ENCODE measurements around the gene SMURF2.

The SMURF2 gene

DNA sequence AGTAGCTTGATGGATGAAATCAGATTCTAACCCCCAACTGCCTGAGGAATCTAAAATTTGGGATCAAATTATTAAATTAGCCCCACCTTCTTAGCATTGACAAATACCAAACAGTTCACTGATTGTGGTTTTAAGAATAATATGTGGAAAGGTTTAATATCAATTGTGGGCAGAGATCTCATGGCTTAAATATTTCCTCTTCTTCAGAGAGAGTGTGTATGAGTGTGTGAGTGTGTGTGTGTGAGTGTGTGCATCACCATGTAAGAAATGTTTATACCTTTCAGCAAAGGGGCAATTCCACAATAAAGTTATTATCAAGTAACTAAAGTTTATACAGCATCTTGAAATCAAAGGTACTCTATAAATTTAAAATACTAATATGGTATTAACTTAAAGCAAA lies 3.2 kb downstream of the SMURF2 start:
- DNase-seq (ENCODE audit: low spot score) (no peak), ATAC-seq (ENCODE audit: low read depth) (no peak; the same call in 2 of the 3 replicates)
- Histone ChIP-seq H3K27ac (ENCODE audit: poor library complexity, severe bottlenecking) (peak overlapping the region; percentile 92), H3K9me3 (ENCODE audit: severe bottlenecking) (peaks cover 4% of the 10 kb centered on the region), H3K27me3 (ENCODE audit: insufficient read depth, poor library complexity, severe bottlenecking) (no peaks in the 10 kb centered on the region), H3K4me1 (ENCODE audit: insufficient read depth, poor library complexity, severe bottlenecking) (peaks cover 29% of the 10 kb centered on the region), H3K4me3 (ENCODE audit: severe bottlenecking) (peak overlapping the region; percentile 5), H3K36me3 (ENCODE audit: low read depth) (peaks cover 16% of the 10 kb centered on the region)
- TF ChIP-seq, protein P1, sequence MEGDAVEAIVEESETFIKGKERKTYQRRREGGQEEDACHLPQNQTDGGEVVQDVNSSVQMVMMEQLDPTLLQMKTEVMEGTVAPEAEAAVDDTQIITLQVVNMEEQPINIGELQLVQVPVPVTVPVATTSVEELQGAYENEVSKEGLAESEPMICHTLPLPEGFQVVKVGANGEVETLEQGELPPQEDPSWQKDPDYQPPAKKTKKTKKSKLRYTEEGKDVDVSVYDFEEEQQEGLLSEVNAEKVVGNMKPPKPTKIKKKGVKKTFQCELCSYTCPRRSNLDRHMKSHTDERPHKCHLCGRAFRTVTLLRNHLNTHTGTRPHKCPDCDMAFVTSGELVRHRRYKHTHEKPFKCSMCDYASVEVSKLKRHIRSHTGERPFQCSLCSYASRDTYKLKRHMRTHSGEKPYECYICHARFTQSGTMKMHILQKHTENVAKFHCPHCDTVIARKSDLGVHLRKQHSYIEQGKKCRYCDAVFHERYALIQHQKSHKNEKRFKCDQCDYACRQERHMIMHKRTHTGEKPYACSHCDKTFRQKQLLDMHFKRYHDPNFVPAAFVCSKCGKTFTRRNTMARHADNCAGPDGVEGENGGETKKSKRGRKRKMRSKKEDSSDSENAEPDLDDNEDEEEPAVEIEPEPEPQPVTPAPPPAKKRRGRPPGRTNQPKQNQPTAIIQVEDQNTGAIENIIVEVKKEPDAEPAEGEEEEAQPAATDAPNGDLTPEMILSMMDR (IDR thresholded peaks at IDR 0.05; ENCODE audit: poor library complexity, severe bottlenecking), result no peak

DNA sequence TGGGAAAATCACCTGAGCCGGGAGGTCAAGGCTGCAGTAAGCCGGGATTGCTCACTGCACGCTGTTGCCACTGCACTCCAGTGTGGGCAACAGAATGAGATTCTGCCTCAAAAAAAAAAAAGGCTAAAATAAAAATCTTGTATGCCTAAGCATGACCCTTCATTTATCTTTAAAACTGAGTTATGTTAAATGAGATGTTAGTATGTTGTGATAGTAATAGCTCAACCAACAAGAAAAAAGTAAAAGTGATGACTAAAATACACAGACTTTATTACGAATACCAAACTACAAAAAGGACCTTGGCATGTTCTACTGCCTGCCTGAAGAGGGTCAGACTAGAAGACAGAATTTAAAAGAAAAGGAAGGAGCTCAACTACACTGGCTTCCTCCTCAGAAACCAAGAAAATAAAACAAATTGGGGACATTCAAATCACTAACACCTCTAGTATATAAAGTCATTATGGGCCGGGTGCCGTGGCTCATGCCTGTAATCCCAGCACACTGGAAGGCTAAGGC lies 4.4 kb downstream of the SMURF2 start:
- ATAC-seq (ENCODE audit: low read depth) (no peak), DNase-seq (ENCODE audit: low spot score) (no peak)
- Histone ChIP-seq H3K27ac (ENCODE audit: poor library complexity, severe bottlenecking) (peak overlapping the region; percentile 92), H3K9me3 (ENCODE audit: severe bottlenecking) (peaks cover 4% of the 10 kb centered on the region), H3K36me3 (ENCODE audit: low read depth) (peaks cover 16% of the 10 kb centered on the region), H3K27me3 (ENCODE audit: insufficient read depth, poor library complexity, severe bottlenecking) (no peaks in the 10 kb centered on the region), H3K4me1 (ENCODE audit: insufficient read depth, poor library complexity, severe bottlenecking) (peaks cover 34% of the 10 kb centered on the region), H3K4me3 (ENCODE audit: severe bottlenecking) (no peak overlapping the region)
- TF ChIP-seq, protein P1 (IDR thresholded peaks at IDR 0.05; ENCODE audit: poor library complexity, severe bottlenecking), result no peak

DNA sequence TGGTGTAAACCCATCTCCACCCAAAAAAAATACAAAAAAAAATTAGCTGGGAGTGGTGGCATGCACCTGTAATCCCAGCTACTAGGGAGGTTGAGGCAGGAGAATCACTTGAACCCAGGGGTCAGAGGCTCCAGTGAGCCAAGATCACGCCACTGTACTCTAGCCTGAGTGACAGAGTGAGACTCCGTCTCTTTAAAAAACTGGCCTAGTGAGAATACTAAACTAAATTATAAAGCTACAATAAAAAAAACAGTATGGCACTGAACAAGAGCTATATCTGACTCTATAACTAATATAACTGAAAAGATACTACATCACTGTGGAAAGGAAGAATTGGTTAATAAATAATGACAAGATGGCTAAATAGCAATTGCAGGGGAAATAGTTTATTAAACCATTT lies 6.4 kb downstream of the SMURF2 start:
- H3K4me3 ChIP-seq (ENCODE audit: severe bottlenecking), result no peak overlapping the region
- H3K36me3 ChIP-seq (ENCODE audit: low read depth), result peaks cover 16% of the 10 kb centered on the region
- peaks cover 42% of the 10 kb centered on the region for H3K4me1 ChIP-seq (ENCODE audit: insufficient read depth, poor library complexity, severe bottlenecking)
- TF ChIP-seq, protein P1 (IDR thresholded peaks at IDR 0.05; ENCODE audit: poor library complexity, severe bottlenecking), result no peak
- H3K9me3 ChIP-seq (ENCODE audit: severe bottlenecking), result peaks cover 4% of the 10 kb centered on the region
- peak overlapping the region; percentile 92 for H3K27ac ChIP-seq (ENCODE audit: poor library complexity, severe bottlenecking)
- ATAC-seq (ENCODE audit: low read depth), result no peak
- no peaks in the 10 kb centered on the region for H3K27me3 ChIP-seq (ENCODE audit: insufficient read depth, poor library complexity, severe bottlenecking)
- no peak for DNase-seq (ENCODE audit: low spot score)

DNA sequence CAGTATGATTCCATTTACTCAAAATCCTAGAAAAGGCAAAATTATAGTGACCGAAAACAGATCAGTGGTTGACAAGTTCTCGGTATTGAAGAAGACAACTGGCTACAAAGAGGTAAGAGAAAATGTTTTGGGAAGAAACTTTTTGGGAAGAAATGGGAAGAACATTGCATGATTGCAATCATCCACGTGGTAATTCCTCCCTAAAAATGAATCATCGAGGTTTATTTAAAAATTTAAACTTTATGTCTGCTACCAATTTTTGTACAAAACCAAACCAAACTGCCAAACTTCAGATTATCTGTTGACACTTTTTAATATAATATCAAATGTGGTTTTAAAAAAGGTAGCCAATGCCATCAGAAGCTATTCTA lies 8.1 kb downstream of the SMURF2 start:
- Histone ChIP-seq H3K4me1 (ENCODE audit: insufficient read depth, poor library complexity, severe bottlenecking) (peaks cover 49% of the 10 kb centered on the region), H3K9me3 (ENCODE audit: severe bottlenecking) (peaks cover 4% of the 10 kb centered on the region), H3K27me3 (ENCODE audit: insufficient read depth, poor library complexity, severe bottlenecking) (no peaks in the 10 kb centered on the region), H3K27ac (ENCODE audit: poor library complexity, severe bottlenecking) (peak overlapping the region; percentile 92), H3K4me3 (ENCODE audit: severe bottlenecking) (no peak overlapping the region), H3K36me3 (ENCODE audit: low read depth) (peaks cover 29% of the 10 kb centered on the region)
- ATAC-seq (ENCODE audit: low read depth) (no peak), DNase-seq (ENCODE audit: low spot score) (no peak)
- TF ChIP-seq, protein P1 (IDR thresholded peaks at IDR 0.05; ENCODE audit: poor library complexity, severe bottlenecking), result no peak

DNA sequence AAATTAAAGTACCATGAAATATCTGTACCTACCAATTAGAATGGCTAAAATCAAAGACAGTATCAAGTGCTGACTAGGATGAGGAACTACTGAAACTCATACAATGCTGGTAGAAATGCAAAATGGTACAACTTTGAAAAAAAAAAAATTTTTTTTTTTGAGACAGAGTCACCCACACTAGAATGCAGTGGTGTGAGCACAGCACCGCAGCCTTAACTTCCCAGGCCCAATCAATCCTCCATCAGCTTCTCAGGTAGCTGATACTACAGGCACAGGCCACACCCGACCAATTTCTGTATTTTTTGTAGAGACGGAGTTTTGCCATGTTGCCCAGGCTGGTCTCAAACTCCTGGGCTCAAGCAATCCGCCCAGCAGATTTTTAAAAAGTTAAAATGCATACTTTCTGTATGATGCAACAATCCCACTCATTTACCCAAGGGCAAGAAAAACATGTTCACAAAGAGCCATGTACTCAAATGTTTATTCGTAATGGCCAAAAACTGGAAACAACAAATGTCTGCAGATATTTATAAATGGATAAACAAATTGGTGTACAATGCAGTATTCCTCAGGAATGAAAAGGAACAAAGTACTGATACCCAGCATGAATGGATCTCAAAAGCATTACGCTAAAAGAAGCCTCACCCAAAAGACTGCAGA lies 8.7 kb downstream of the SMURF2 start:
- Histone ChIP-seq H3K4me3 (ENCODE audit: severe bottlenecking) (no peak overlapping the region), H3K27me3 (ENCODE audit: insufficient read depth, poor library complexity, severe bottlenecking) (no peaks in the 10 kb centered on the region), H3K4me1 (ENCODE audit: insufficient read depth, poor library complexity, severe bottlenecking) (peaks cover 46% of the 10 kb centered on the region), H3K9me3 (ENCODE audit: severe bottlenecking) (peaks cover 4% of the 10 kb centered on the region), H3K36me3 (ENCODE audit: low read depth) (peaks cover 34% of the 10 kb centered on the region), H3K27ac (ENCODE audit: poor library complexity, severe bottlenecking) (peak overlapping the region; percentile 92)
- TF ChIP-seq, protein P1 (IDR thresholded peaks at IDR 0.05; ENCODE audit: poor library complexity, severe bottlenecking), result no peak
- ATAC-seq (ENCODE audit: low read depth) (peak; percentile 45), DNase-seq (ENCODE audit: low spot score) (no peak)

All from RWPE2 (cell line).